GM19372 (cell line): ENCODE data around the gene CCDC17.

Experiments used
- ATAC-seq: cut with Tn5 transposase; IDR thresholded peaks from one replicate; pipeline ENCODE4 v1.9.1; 2021; ENCODE audit warnings: mild to moderate bottlenecking, low read depth, moderate library complexity; ENCODE audit not compliant: unreplicated experiment

CCDC17 gene

DNA sequence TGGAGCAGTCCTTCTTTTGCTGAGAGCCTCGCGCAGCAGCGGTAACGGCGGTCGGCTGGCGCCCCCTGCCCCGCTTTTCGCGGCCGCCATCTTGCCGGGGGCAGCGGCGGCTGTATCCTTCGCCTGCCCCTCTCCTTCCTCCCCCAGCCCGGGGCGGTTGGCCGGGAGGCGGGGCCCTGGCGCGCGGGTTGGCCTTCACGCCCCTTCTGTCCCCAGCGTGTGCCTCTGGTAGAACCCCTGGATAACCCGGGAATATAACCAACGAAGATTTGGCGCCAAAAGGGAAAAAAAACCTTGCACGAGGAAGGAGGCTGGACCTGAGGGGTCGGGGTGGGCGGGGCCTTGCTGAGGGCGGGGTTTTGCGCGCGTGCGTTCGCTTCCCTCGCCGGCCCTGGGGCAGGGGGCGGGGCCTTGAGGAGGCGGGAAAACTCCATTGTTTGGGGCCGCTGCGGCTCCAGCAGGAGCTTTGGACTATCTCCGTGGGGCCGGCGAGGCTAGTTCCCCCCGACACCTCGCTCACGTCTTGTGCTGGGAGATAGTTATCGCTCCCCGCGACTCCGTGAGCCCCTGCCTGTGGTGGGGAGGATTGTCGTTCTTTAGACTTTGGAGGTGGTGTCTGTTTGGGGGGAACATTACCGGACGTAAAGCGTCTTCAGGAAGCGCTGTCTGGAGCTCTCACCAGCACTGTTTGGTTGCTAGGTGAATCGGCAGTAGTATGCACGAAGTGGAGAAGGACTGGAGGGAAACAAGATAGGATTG lies 39.3 kb downstream of the CCDC17 start:
- ATAC-seq, result peak; percentile 33

DNA sequence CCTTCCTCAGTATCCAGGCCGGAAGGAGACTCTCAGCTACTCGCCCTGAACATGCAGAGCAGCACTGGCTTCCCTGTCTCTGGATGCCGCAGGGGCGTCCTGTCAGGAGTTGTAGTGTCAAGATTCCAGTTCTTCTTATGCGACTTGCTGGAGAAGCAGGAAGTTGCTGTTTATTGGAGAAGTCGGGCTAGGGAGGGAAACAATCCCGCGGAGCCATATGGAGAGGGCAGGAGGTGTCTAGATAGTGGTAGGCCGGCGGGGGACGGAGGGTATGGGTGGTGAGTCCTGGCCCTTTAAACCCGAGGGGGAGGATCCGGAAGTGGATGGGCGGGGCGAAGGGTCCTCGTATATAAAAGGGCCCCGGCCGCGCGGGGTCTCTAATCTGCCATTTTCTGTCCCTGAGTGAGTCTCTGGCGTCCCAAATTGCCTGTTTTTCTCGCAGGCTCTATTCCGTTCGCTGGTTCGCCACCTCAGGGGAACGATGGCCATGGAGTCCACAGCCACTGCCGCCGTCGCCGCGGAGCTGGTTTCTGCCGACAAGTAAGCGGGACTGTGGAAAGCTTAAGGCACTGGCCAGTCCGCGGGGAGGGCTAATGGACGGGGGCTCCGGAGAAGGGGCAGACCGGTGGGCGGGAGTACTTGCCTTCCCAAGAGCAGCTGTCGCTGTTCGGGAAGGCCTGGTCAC lies 40.0 kb downstream of the CCDC17 start, which contains the start of gene NASP:
TSS of gene NASP (plus strand) at position 376 of the 685 bp plus-strand sequence. CDS start at position 482, 106 bp downstream.
- ATAC-seq, result peak; percentile 40

DNA sequence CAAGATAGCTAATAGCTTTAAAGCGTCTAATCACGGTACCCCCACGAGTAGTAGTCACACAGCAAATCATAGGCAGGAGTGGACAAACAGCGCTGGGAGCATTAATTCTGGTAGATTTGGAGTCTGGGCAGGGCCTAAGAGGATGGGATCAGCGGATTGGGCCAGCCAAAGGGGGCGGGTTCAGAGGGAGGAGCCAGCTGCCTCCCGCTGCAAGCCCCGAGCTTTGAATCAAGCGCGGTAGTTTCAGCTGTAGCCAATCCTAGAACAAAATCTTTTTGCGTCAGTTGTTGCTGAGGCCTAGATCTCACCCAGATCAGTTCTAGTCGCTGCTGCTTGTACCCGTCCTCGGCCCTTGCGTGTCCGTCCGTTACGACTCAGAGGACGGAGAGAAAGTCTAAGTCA lies 40.6 kb downstream of the CCDC17 start:
- ATAC-seq, result peak; percentile 73

GRCh38 chr1:45574105-45574626 lies 49.7 kb downstream of the CCDC17 start:
- ATAC-seq, result no peak

DNA sequence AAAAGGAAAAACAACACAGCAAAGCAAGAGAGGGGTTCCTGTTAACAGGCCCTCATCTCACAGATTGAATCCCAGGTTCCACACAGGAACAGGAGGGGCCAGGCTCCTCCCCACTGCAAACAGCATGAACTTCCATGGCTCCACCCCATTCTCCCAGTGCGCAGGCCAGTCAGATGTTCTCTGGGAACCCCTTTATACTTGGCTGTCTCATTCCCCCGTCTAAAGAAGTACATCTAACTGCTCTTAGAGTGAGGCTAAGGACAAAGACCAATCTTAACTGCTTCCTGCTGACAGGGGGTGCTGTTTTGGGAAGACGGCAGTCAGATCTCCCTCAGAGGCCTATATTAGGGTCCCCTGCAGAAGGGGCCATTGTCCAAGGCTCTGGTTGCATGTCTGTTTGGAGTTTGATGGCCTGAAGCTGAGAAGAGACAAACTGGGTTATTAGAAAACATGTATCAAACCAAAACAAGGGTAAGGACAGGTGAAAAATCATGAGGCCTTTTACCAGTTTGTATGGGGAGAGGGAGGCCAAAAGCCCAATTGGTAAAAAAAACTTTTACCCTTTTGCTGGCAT lies 50.5 kb downstream of the CCDC17 start:
- ATAC-seq, result no peak

- ATAC-seq, result no peak
Measured at GRCh38 chr1:45570631-45571030, 53.2 kb downstream of the CCDC17 start.
